Activated CD4-positive, alpha-beta memory T cell treated with anti-CD3 and anti-CD28 coated beads, Interleukin-2, amount 10 ng/mL, durations not matched to agents 7 days and 5 days (primary cell): ENCODE data around the gene CMTM4. TPM values are rescaled to one million over a fixed set of nuclear protein-coding genes. Genes with fewer than 3 reads are reported as not detected.

Experiments
- CTCF ChIA-PET: fragments of 350-600 bp; sonication (Branson Sonifier 250); formaldehyde crosslinking; loops from one replicate; lab custom pipeline; 2021; ENCODE audit warnings: antibody characterized with exemption, inconsistent platforms; lab: Charles Lee
- POLR2A ChIA-PET: fragments of 350-600 bp; sonication (Branson Sonifier 250); formaldehyde crosslinking; loops from one replicate; lab custom pipeline; 2021; ENCODE audit warnings: antibody characterized with exemption; lab: Charles Lee
- DNase-seq: peaks from one replicate; pipeline ENCODE4 v3.0.0-alpha.2; 2020
- H3K27ac Mint-ChIP-seq: one replicate; pipeline ENCODE4 v1.8.0; 2021; ENCODE audit warnings: mild to moderate bottlenecking, mixed read lengths
- H3K27me3 Mint-ChIP-seq: one replicate; pipeline ENCODE4 v1.8.0; 2021; ENCODE audit warnings: mixed read lengths
- H3K36me3 Mint-ChIP-seq: one replicate; pipeline ENCODE4 v1.8.0; 2021; ENCODE audit warnings: low read depth, mixed read lengths
- H3K4me1 Mint-ChIP-seq: one replicate; pipeline ENCODE4 v1.8.0; 2021; ENCODE audit warnings: mixed read lengths
- H3K4me3 Mint-ChIP-seq: one replicate; pipeline ENCODE4 v1.8.0; 2021; ENCODE audit warnings: mild to moderate bottlenecking, mixed read lengths
- H3K9me3 Mint-ChIP-seq: one replicate; pipeline ENCODE4 v1.8.0; 2021; ENCODE audit warnings: mixed read lengths
- total RNA-seq, 2 experiments: library from RNA; stranded (reverse); gene quantifications; one replicate each; pipeline ENCODE4 v1.2.3, GENCODE V29; 2021

CMTM4 gene
- total RNA-seq, 2 experiments from 2014 or later: 0.53 to 0.58 TPM

- H3K27me3 Mint-ChIP-seq: peaks cover 14% of the 10 kb centered on the region
- POLR2A ChIA-PET: no interaction called here
- H3K4me3 Mint-ChIP-seq: no peak overlapping the region
- no peaks in the 10 kb centered on the region for H3K9me3 Mint-ChIP-seq
- no peak for DNase-seq
- CTCF ChIA-PET: interaction anchor here (0.6 to 3.8 kb wide), 5 partner anchors 8 to 208 kb away, joined by 3 to 37 read pairs (median 3); no protein-coding TSS in a partner anchor
- peaks cover 3% of the 10 kb centered on the region for H3K4me1 Mint-ChIP-seq
- no peaks in the 10 kb centered on the region for H3K36me3 Mint-ChIP-seq
- H3K27ac Mint-ChIP-seq: no peak overlapping the region
Observed at GRCh38 chr16:66661210-66661560, 35.4 kb downstream of the CMTM4 start.

- CTCF ChIA-PET: interaction anchor here (0.6 to 3.8 kb wide), 5 partner anchors 8 to 207 kb away, joined by 3 to 37 read pairs (median 3); no protein-coding TSS in a partner anchor
- no peak for DNase-seq
- Mint-ChIP-seq H3K9me3 (no peaks in the 10 kb centered on the region), H3K27ac (no peak overlapping the region), H3K36me3 (no peaks in the 10 kb centered on the region), H3K27me3 (peaks cover 15% of the 10 kb centered on the region), H3K4me3 (no peak overlapping the region), H3K4me1 (peaks cover 3% of the 10 kb centered on the region)
- POLR2A ChIA-PET: no interaction called here
Observed at GRCh38 chr16:66660422-66661209, 35.9 kb downstream of the CMTM4 start.

GRCh38 chr16:66658860-66659190 lies 37.7 kb downstream of the CMTM4 start:
- H3K27ac Mint-ChIP-seq: no peak overlapping the region
- H3K9me3 Mint-ChIP-seq: no peaks in the 10 kb centered on the region
- no peak for DNase-seq
- CTCF ChIA-PET: interaction anchor here (2.0 kb wide), 1 partner anchor 8 kb away, joined by 9 read pairs; no protein-coding TSS in a partner anchor
- peaks cover 3% of the 10 kb centered on the region for H3K4me1 Mint-ChIP-seq
- H3K27me3 Mint-ChIP-seq: peaks cover 15% of the 10 kb centered on the region
- no peak overlapping the region for H3K4me3 Mint-ChIP-seq
- no peaks in the 10 kb centered on the region for H3K36me3 Mint-ChIP-seq
- POLR2A ChIA-PET: no interaction called here

GRCh38 chr16:66658143-66658859 lies 38.2 kb downstream of the CMTM4 start:
- POLR2A ChIA-PET: no interaction called here
- DNase-seq: no peak

GRCh38 chr16:66656547-66656946 lies 40.0 kb downstream of the CMTM4 start:
- no peak for DNase-seq
- Mint-ChIP-seq H3K36me3 (no peaks in the 10 kb centered on the region), H3K4me3 (no peak overlapping the region), H3K27ac (no peak overlapping the region), H3K27me3 (peaks cover 15% of the 10 kb centered on the region), H3K4me1 (peaks cover 8% of the 10 kb centered on the region), H3K9me3 (no peaks in the 10 kb centered on the region)
- CTCF ChIA-PET: interaction anchor here (0.7 kb wide), 1 partner anchor 48 kb away, joined by 3 read pairs; no protein-coding TSS in a partner anchor
- POLR2A ChIA-PET: no interaction called here

More at GRCh38 chr16:66658143-66658859, 38.2 kb downstream of the CMTM4 start:
- H3K4me3 Mint-ChIP-seq: no peak overlapping the region
- no peaks in the 10 kb centered on the region for H3K9me3 Mint-ChIP-seq
- H3K36me3 Mint-ChIP-seq: no peaks in the 10 kb centered on the region
- peaks cover 3% of the 10 kb centered on the region for H3K4me1 Mint-ChIP-seq
- peaks cover 15% of the 10 kb centered on the region for H3K27me3 Mint-ChIP-seq
- CTCF ChIA-PET: interaction anchor here (2.0 kb wide), 1 partner anchor 8 kb away, joined by 9 read pairs; no protein-coding TSS in a partner anchor
- no peak overlapping the region for H3K27ac Mint-ChIP-seq

GRCh38 chr16:66653581-66654350 lies 42.8 kb downstream of the CMTM4 start:
- ChIA-PET CTCF (interaction anchor here (4.3 kb wide), 1 partner anchor 45 kb away, joined by 35 read pairs; no protein-coding TSS in a partner anchor), POLR2A (no interaction called here)
- Mint-ChIP-seq H3K9me3 (no peaks in the 10 kb centered on the region), H3K27me3 (peaks cover 16% of the 10 kb centered on the region), H3K4me3 (no peak overlapping the region), H3K4me1 (peaks cover 19% of the 10 kb centered on the region), H3K27ac (no peak overlapping the region), H3K36me3 (no peaks in the 10 kb centered on the region)
- DNase-seq: no peak

- no peak for DNase-seq
- POLR2A ChIA-PET: no interaction called here
- Mint-ChIP-seq H3K4me1 (peaks cover 19% of the 10 kb centered on the region), H3K4me3 (no peak overlapping the region), H3K9me3 (no peaks in the 10 kb centered on the region), H3K27ac (no peak overlapping the region), H3K27me3 (peaks cover 10% of the 10 kb centered on the region), H3K36me3 (no peaks in the 10 kb centered on the region)
- CTCF ChIA-PET: interaction anchor here (0.9 to 4.3 kb wide), 2 partner anchors 12 to 44 kb away, joined by 3 to 35 read pairs; no protein-coding TSS in a partner anchor
Observed at GRCh38 chr16:66652661-66653360, 43.7 kb downstream of the CMTM4 start.

- H3K4me3 Mint-ChIP-seq: no peak overlapping the region
Observed at GRCh38 chr16:66651965-66652364, 44.6 kb downstream of the CMTM4 start.

GRCh38 chr16:66651474-66651765 lies 45.1 kb downstream of the CMTM4 start:
- no peak overlapping the region for H3K27ac Mint-ChIP-seq
- DNase-seq: no peak
- peaks cover 8% of the 10 kb centered on the region for H3K27me3 Mint-ChIP-seq
- H3K4me3 Mint-ChIP-seq: no peak overlapping the region
- peaks cover 16% of the 10 kb centered on the region for H3K4me1 Mint-ChIP-seq
- CTCF ChIA-PET: interaction anchor here (0.7 to 4.3 kb wide), 36 partner anchors 8 to 311 kb away, joined by 3 to 37 read pairs (median 4); partner anchors contain the start of genes DYNC1LI2, NAE1 and PDP2
- H3K36me3 Mint-ChIP-seq: no peaks in the 10 kb centered on the region
- POLR2A ChIA-PET: interaction anchor here (1.2 to 1.4 kb wide), 5 partner anchors 26 to 100 kb away, joined by 3 to 4 read pairs (median 3); partner anchors contain the start of genes CKLF and DYNC1LI2
- H3K9me3 Mint-ChIP-seq: no peaks in the 10 kb centered on the region

More at GRCh38 chr16:66651965-66652364, 44.6 kb downstream of the CMTM4 start:
- Mint-ChIP-seq H3K4me1 (peaks cover 19% of the 10 kb centered on the region), H3K36me3 (no peaks in the 10 kb centered on the region), H3K9me3 (no peaks in the 10 kb centered on the region), H3K27me3 (peaks cover 12% of the 10 kb centered on the region), H3K27ac (no peak overlapping the region)
- POLR2A ChIA-PET: interaction anchor here (1.2 to 1.4 kb wide), 3 partner anchors 25 to 89 kb away, joined by 3 read pairs; no protein-coding TSS in a partner anchor
- CTCF ChIA-PET: interaction anchor here (0.7 to 4.3 kb wide), 17 partner anchors 10 to 311 kb away, joined by 3 to 37 read pairs (median 5); partner anchors contain the start of gene NAE1
- no peak for DNase-seq

GRCh38 chr16:66650707-66651473 lies 45.7 kb downstream of the CMTM4 start:
- H3K27ac Mint-ChIP-seq: no peak overlapping the region
- peak; percentile 82 for DNase-seq
- POLR2A ChIA-PET: interaction anchor here (0.7 to 1.4 kb wide), 6 partner anchors 26 to 101 kb away, joined by 3 to 4 read pairs (median 3); partner anchors contain the start of genes CKLF and DYNC1LI2
- H3K27me3 Mint-ChIP-seq: peaks cover 6% of the 10 kb centered on the region
- H3K4me1 Mint-ChIP-seq: peaks cover 16% of the 10 kb centered on the region
- peak overlapping the region; percentile 38 for H3K4me3 Mint-ChIP-seq
- no peaks in the 10 kb centered on the region for H3K36me3 Mint-ChIP-seq
- H3K9me3 Mint-ChIP-seq: no peaks in the 10 kb centered on the region
- CTCF ChIA-PET: interaction anchor here (0.7 to 4.3 kb wide), 36 partner anchors 8 to 310 kb away, joined by 3 to 37 read pairs (median 4); partner anchors contain the start of genes DYNC1LI2, NAE1 and PDP2

GRCh38 chr16:66649636-66650205 lies 46.8 kb downstream of the CMTM4 start:
- H3K4me3 Mint-ChIP-seq: no peak overlapping the region

More at GRCh38 chr16:66649636-66650205, 46.8 kb downstream of the CMTM4 start:
- peaks cover 16% of the 10 kb centered on the region for H3K4me1 Mint-ChIP-seq
- DNase-seq: no peak
- POLR2A ChIA-PET: no interaction called here
- no peak overlapping the region for H3K27ac Mint-ChIP-seq
- H3K27me3 Mint-ChIP-seq: peaks cover 6% of the 10 kb centered on the region
- H3K9me3 Mint-ChIP-seq: no peaks in the 10 kb centered on the region
- CTCF ChIA-PET: interaction anchor here (1.5 to 4.3 kb wide), 7 partner anchors 9 to 87 kb away, joined by 7 to 37 read pairs (median 13); no protein-coding TSS in a partner anchor
- no peaks in the 10 kb centered on the region for H3K36me3 Mint-ChIP-seq
